Thymus (tissue), 11 donors: Measurements from ENCODE around the gene ST13. TPM values are rescaled to one million over a fixed set of nuclear protein-coding genes. Genes with fewer than 3 reads are reported as not detected.

Source experiments
- DNase-seq, 9 donors: peaks; one replicate each; pipeline ENCODE4 v3.0.0-alpha.2; 2013; ENCODE audit warnings: low spot score in 9 of 9, low read depth in 6 of 9, missing footprints in 1 of 9
- H3K27ac ChIP-seq, 2 donors: one replicate each; pipeline ENCODE4 v1.5.1; 2013; ENCODE audit warnings: control low read depth in 1 of 2, low read depth in 1 of 2, low read length in 1 of 2, mild to moderate bottlenecking in 1 of 2, moderate library complexity in 1 of 2
- H3K27me3 ChIP-seq, 2 donors: one replicate each; pipeline ENCODE4 v1.5.1; 2013; ENCODE audit warnings: low read length in 1 of 2; ENCODE audit not compliant: control insufficient read depth in 2 of 2, insufficient read depth in 1 of 2
- H3K36me3 ChIP-seq, 2 donors: one replicate each; pipeline ENCODE4 v1.5.1; 2013; ENCODE audit warnings: low read length in 1 of 2, mild to moderate bottlenecking in 1 of 2, moderate library complexity in 1 of 2; ENCODE audit not compliant: control insufficient read depth in 2 of 2, insufficient read depth in 2 of 2
- H3K4me1 ChIP-seq, 2 donors: one replicate each; pipeline ENCODE4 v1.5.1; 2013; ENCODE audit warnings: low read length in 2 of 2; ENCODE audit not compliant: control insufficient read depth in 2 of 2, insufficient read depth in 2 of 2
- H3K4me3 ChIP-seq, 2 donors: one replicate each; pipeline ENCODE4 v1.5.1; 2013; ENCODE audit warnings: low read length in 2 of 2, control low read depth in 1 of 2, mild to moderate bottlenecking in 1 of 2
- H3K9me3 ChIP-seq, 2 donors: one replicate each; pipeline ENCODE4 v1.5.1; 2013; ENCODE audit warnings: low read length in 1 of 2, mild to moderate bottlenecking in 1 of 2; ENCODE audit not compliant: control insufficient read depth in 2 of 2, insufficient read depth in 1 of 2
- WGBS: extraction: QIAGEN DNeasy Blood & Tissue Kit; methylation state at CpG from one replicate; pipeline ENCODE4 v1.1.7; 2013; 5-methylcytosine and 5-hydroxymethylcytosine counted together
- polyA plus RNA-seq: library from polyadenylated mRNA; stranded (reverse); fragments of 200-250 nt; gene quantifications from one replicate; pipeline ENCODE4 v1.2.3, GENCODE V29; 2013
- total RNA-seq: library from RNA; stranded (reverse); fragments of 120-200 nt; gene quantifications from one replicate; pipeline ENCODE4 v1.2.4, GENCODE V29; 2013
- donor health status: healthy.

ST13 gene
- total and polyA plus RNA-seq, 2 donors: 121 to 240 TPM

DNA sequence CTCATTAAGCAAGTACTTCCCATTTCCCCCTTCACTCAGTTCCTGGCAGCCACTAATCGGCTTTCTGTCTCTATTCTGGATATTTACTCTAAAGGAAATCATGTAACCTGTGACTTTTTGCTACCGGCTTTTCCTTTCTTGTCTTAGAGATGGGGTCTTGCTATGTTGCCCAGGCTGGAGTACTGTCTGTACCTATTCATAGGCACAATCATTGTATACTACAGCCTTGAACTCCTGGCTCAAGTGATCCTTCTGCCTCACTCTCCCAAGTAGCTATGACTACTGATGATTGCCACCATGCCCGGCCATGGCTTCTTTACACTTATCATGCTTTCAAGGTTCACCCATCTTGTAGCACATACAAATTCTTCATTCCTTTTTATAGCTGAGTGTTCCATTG is 49.7 kb downstream of the ST13 start:
- H3K27ac ChIP-seq: no peak overlapping the region
- H3K27me3 ChIP-seq: no peaks in the 10 kb centered on the region
- 97% methylated on average over 3 of the region's 3 CpGs for WGBS
- H3K4me3 ChIP-seq: no peak overlapping the region
- H3K4me1 ChIP-seq: no peaks in the 10 kb centered on the region
- H3K36me3 ChIP-seq: peaks cover 3 to 6% of the 10 kb centered on the region in 2 donors
- no peaks in the 10 kb centered on the region for H3K9me3 ChIP-seq
- no peak for DNase-seq

DNA sequence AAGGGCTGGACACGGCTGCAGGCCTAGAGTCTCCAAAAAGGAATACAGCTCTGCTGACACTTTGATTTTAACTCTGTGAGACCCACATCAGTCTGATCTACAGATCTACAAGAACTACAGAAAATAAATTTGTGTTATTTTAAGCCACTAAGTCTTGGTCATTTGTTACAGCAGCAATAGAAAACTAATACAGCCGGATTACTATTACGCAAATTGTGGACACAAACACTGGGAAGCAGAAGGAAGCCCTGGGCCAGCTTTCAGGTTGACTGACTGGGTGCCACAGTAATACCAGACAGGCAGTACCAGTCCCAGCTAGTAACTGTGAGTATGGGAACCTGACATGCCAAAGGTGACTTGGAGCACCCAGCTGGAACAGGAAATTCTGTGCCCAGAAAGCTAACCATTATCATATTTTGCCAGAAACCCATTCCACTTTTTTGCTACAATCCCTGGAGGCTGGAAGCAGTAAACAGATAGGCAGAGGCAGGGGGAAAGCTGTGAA is 50.7 kb downstream of the ST13 start:
- H3K4me1 ChIP-seq: no peaks in the 10 kb centered on the region
- H3K27me3 ChIP-seq: no peaks in the 10 kb centered on the region
- peaks cover 3 to 6% of the 10 kb centered on the region in 2 donors for H3K36me3 ChIP-seq
- H3K27ac ChIP-seq: no peak overlapping the region
- no peaks in the 10 kb centered on the region for H3K9me3 ChIP-seq
- WGBS: 98% methylated on average over 3 of the region's 3 CpGs
- no peak for DNase-seq
- no peak overlapping the region for H3K4me3 ChIP-seq

DNA sequence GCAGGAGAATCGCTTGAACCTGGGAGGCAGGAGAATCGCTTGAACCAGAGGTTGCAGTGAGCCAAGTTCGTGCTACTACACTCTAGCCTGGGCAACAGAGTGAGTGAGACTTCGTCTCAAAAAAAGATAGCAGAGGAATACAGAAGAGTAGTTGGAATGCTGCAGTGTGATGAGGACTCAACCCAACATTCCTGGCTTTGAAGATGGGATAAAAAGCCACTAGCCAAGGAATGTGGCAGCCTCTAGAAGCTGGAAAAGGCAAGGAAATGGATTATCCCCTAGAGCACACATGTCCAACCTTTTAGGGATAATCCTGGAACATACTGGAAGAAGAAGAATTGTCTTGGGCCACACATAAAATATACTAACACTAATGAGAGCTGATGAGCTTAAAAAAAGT is 51.2 kb downstream of the ST13 start:
- Histone ChIP-seq H3K9me3 (no peaks in the 10 kb centered on the region), H3K27me3 (no peaks in the 10 kb centered on the region), H3K27ac (no peak overlapping the region), H3K36me3 (peaks cover 3 to 6% of the 10 kb centered on the region in 2 donors), H3K4me1 (no peaks in the 10 kb centered on the region), H3K4me3 (no peak overlapping the region)
- 98% methylated on average over 4 of the region's 4 CpGs for WGBS
- DNase-seq: no peak

DNA sequence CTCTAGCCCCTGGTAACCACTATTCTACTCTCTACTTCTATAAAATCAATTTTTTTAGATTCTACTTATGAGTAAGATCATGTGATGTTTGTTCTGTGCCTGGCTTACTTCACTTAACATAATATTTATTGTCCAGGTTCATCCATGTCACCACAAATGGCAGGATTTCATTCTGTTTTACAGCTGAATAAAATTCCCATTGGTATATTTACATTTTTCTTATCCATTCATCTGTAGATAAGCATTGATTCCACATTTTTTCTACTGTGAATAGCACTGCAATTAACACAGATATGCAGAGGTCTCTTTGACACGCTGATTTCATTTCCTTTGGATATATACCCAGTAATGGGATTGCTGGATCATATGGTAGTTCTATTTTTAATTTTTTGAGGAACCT is 53.1 kb downstream of the ST13 start:
- peaks cover 0 to 10% of the 10 kb centered on the region in 2 donors for H3K4me1 ChIP-seq
- H3K9me3 ChIP-seq: no peaks in the 10 kb centered on the region
- peaks cover 3 to 6% of the 10 kb centered on the region in 2 donors for H3K36me3 ChIP-seq
- no peak overlapping the region for H3K4me3 ChIP-seq
- DNase-seq: no peak
- 96% methylated on average over 1 of the region's 1 CpG for WGBS
- no peak overlapping the region for H3K27ac ChIP-seq
- no peaks in the 10 kb centered on the region for H3K27me3 ChIP-seq

DNA sequence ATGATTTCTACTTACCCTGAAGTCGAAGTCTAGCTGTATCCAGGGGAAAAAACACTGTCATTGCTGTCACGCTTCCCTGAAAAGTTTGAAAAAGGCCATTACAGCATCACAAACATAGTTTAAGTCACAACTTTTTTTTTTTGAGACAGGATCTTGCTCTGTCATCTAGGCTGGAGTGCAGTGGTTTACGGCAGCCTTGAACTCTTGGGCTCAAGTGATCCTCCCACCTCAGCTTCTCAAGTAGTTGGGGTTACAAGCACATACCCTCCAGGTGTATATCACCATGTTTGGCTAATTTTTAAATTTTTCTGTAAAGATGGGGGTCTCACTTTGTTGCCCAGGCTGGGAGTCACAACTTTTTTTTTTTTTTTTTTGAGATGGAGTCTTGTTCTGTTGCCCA is 57.4 kb downstream of the ST13 start:
- H3K36me3 ChIP-seq: peaks cover 4 to 6% of the 10 kb centered on the region in 2 donors
- WGBS: 82% methylated on average over 3 of the region's 3 CpGs
- peaks cover 0 to 15% of the 10 kb centered on the region in 2 donors for H3K4me1 ChIP-seq
- no peaks in the 10 kb centered on the region for H3K9me3 ChIP-seq
- H3K27ac ChIP-seq: no peak overlapping the region
- peak in 2 of 9 donors; percentile 17 to 42 for DNase-seq
- no peak overlapping the region for H3K4me3 ChIP-seq
- no peaks in the 10 kb centered on the region for H3K27me3 ChIP-seq

DNA sequence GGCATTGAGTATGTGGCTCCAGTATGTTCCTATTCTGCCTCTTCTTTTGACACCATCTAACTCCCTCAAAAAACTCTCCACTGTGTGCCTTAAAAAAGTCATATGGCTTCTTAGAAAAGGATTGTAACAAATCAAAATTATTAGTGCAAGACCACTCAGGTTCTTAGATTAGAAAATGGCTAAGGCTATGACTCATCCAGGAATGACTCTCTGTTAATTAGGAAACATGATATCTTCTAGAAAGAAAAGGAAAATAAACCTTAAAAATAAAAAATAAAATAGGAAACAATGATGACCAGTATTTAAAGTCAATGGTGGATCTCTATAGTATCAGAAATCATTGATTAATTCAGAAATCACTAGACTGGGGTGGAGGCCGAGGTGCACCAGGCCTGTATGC is 59.0 kb downstream of the ST13 start:
- peaks cover 0 to 15% of the 10 kb centered on the region in 2 donors for H3K4me1 ChIP-seq
- no peak for DNase-seq
- 100% methylated on average over 1 of the region's 1 CpG for WGBS

DNA sequence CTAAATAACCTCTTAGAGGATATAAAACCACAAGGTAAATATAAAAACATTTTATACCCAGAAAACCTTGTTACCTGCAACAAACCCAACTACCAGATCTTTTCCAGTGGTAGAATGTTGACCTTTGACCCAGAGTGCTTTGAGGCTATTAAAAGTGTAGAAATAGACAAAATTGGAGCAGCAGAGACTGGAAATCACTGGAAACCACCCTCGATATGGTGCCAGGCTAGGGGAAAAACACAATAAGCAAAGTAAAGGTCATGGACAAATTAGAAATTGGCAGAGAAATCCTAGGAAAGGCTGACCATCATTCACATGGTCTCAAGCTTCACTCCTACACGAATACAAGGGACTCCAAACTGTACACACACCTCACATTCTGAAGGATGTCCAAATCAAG is 64.0 kb downstream of the ST13 start:
- no peaks in the 10 kb centered on the region for H3K9me3 ChIP-seq
- H3K4me3 ChIP-seq: no peak overlapping the region
- H3K27me3 ChIP-seq: no peaks in the 10 kb centered on the region
- 95% methylated on average over 2 of the region's 2 CpGs for WGBS
- no peak for DNase-seq
- H3K4me1 ChIP-seq: no peaks in the 10 kb centered on the region
- H3K36me3 ChIP-seq: peaks cover 7 to 13% of the 10 kb centered on the region in 2 donors
- no peak overlapping the region for H3K27ac ChIP-seq

More for the DNA sequence above, 59.0 kb downstream of the ST13 start:
- H3K36me3 ChIP-seq: peaks cover 0 to 6% of the 10 kb centered on the region in 2 donors
- H3K27me3 ChIP-seq: no peaks in the 10 kb centered on the region
- no peak overlapping the region for H3K4me3 ChIP-seq
- H3K9me3 ChIP-seq: no peaks in the 10 kb centered on the region
- no peak overlapping the region for H3K27ac ChIP-seq

DNA sequence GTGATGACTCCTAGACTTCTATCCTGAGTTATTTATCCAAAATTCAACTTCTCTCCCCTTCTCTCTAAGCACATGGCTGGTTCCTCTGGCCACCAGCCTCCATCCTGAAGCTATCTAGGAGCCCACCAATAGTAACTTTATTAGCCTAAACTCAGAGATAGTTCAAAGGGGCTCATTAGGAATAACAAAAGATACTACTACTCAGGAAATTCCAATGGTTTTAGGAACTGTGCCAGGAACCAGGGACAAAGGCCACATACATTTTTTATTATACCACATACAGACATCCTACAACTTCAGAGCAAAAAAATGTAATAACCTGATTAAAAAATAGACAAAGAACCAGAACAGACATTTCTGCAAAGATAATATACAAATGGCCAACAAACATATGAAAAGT is 65.2 kb downstream of the ST13 start:
- peaks cover 10 to 18% of the 10 kb centered on the region in 2 donors for H3K36me3 ChIP-seq
- DNase-seq: no peak

DNA sequence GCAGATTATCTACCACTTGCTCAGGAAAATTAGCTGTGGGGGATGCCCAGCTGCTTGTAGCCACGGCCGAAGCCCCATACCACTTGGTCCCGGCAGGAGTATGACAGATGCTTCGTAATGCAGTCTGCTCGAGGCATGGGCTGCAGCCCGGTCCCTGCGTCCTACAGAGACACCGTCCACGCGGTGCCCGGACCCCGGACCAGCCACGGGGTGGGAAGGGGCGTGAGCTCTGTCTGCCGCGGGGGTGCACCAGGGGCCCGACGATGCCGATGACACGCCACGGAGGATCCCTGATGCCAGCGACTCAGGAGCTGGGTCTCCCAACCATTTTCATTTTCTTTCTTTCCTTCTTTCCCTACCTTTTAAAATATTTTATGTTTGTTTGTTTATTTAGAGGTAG is 67.3 kb downstream of the ST13 start:
- peaks cover 16 to 24% of the 10 kb centered on the region in 2 donors for H3K36me3 ChIP-seq
- no peak overlapping the region for H3K4me3 ChIP-seq
- WGBS: 99% methylated on average over 22 of the region's 22 CpGs
- no peaks in the 10 kb centered on the region for H3K4me1 ChIP-seq
- H3K27me3 ChIP-seq: no peaks in the 10 kb centered on the region
- DNase-seq: no peak
- H3K9me3 ChIP-seq: no peaks in the 10 kb centered on the region
- H3K27ac ChIP-seq: no peak overlapping the region

More for the DNA sequence above, 65.2 kb downstream of the ST13 start:
- no peak overlapping the region for H3K27ac ChIP-seq
- no peaks in the 10 kb centered on the region for H3K9me3 ChIP-seq
- no peak overlapping the region for H3K4me3 ChIP-seq
- H3K27me3 ChIP-seq: no peaks in the 10 kb centered on the region
- no peaks in the 10 kb centered on the region for H3K4me1 ChIP-seq

DNA sequence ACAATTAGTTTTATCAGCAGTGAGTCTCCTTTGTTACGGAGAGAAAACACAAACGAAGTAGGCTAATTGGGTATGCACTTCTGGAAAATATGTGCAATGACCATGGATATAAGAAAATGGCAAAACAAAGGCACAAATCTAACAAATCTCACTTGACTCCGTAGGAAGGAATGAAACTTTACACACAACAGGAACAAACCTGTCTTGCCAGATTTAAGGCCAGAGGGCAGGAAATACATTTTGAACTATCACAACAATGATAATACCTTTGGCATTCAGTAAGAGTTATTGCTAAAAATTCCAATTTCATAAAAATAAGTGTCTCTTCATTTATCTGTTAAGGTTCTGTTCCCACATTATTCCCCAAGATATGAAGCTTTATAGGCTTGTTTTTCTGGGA is 73.9 kb downstream of the ST13 start:
- 93% methylated on average over 3 of the region's 3 CpGs for WGBS
- H3K36me3 ChIP-seq: peaks cover 9 to 22% of the 10 kb centered on the region in 2 donors
- H3K9me3 ChIP-seq: no peaks in the 10 kb centered on the region
- H3K4me1 ChIP-seq: no peaks in the 10 kb centered on the region
- no peak for DNase-seq
- no peaks in the 10 kb centered on the region for H3K27me3 ChIP-seq
- H3K4me3 ChIP-seq: no peak overlapping the region
- H3K27ac ChIP-seq: no peak overlapping the region
